OCI-LY1 (cell line): ENCODE data around the gene RAB11FIP4.
"Not testable (repeated sequence)": the region's sequence is repeated elsewhere in the genome, so short reads cannot be mapped to it uniquely, and the experiment has no call there.

ENCODE experiments used
- H2AFZ ChIP-seq: fragments of 200-600 bp; sonication (generic), shearing (Covaris generic); 2 replicates; pipeline ENCODE4 v1.6.0; 2014; ENCODE audit warnings: antibody characterized with exemption, mild to moderate bottlenecking, low read length
- H3F3A ChIP-seq: fragments of 200-600 bp; sonication (generic), shearing (Covaris generic); 2 replicates; pipeline ENCODE4 v1.6.0; 2014; ENCODE audit warnings: mild to moderate bottlenecking, antibody characterized with exemption, low read length, moderate library complexity; ENCODE audit not compliant: insufficient read depth
- H3K27ac ChIP-seq: fragments of 200-600 bp; sonication (generic); 2 replicates; pipeline ENCODE4 v1.5.1; 2014; ENCODE audit warnings: low read length, mixed run types, mild to moderate bottlenecking, low read depth; ENCODE audit not compliant: poor library complexity, severe bottlenecking
- H3K27me3 ChIP-seq: fragments of 200-600 bp; sonication (generic); 2 replicates; pipeline ENCODE4 v1.6.0; 2014; ENCODE audit warnings: antibody characterized with exemption, mild to moderate bottlenecking, low read length, moderate library complexity; ENCODE audit not compliant: insufficient read depth
- H3K36me3 ChIP-seq: fragments of 200-600 bp; sonication (generic); 2 replicates; pipeline ENCODE4 v1.6.1; 2014; ENCODE audit warnings: mild to moderate bottlenecking, antibody characterized with exemption, low read length, moderate library complexity, mixed read lengths; ENCODE audit not compliant: insufficient read depth
- H3K4me1 ChIP-seq: fragments of 200-600 bp; sonication (generic); 2 replicates; pipeline ENCODE4 v1.5.1; 2014; ENCODE audit warnings: mild to moderate bottlenecking, low read length, moderate library complexity; ENCODE audit not compliant: insufficient read depth, severe bottlenecking
- H3K4me2 ChIP-seq: fragments of 200-600 bp; sonication (generic), shearing (Covaris generic); 2 replicates; pipeline ENCODE4 v1.6.1; 2014; ENCODE audit warnings: low read length
- H3K4me3 ChIP-seq: fragments of 200-600 bp; sonication (generic); 2 replicates; pipeline ENCODE4 v1.5.1; 2014; ENCODE audit warnings: low read length, low read depth, mild to moderate bottlenecking, mixed read lengths; ENCODE audit not compliant: poor library complexity, severe bottlenecking
- H3K79me2 ChIP-seq: fragments of 200-600 bp; shearing (Covaris generic); 2 replicates; pipeline ENCODE4 v1.6.1; 2016; ENCODE audit warnings: mixed run types, low read length, mixed read lengths; ENCODE audit not compliant: insufficient read depth
- H3K9ac ChIP-seq: fragments of 200-600 bp; sonication (generic), shearing (Covaris generic); 2 replicates; pipeline ENCODE4 v1.6.1; 2014; ENCODE audit warnings: mild to moderate bottlenecking, low read length, mixed read lengths
- H3K9me2 ChIP-seq: fragments of 200-600 bp; sonication (generic), shearing (Covaris generic); 2 replicates; pipeline ENCODE4 v1.6.1; 2014; ENCODE audit warnings: low read depth, mild to moderate bottlenecking, low read length, mixed read lengths
- H3K9me3 ChIP-seq: fragments of 200-600 bp; shearing (Covaris generic); 2 replicates; pipeline ENCODE4 v1.6.1; 2014; ENCODE audit warnings: low read length, mixed read lengths
- H4K20me1 ChIP-seq: fragments of 200-600 bp; sonication (generic), shearing (Covaris generic); 2 replicates; pipeline ENCODE4 v1.6.0; 2016; ENCODE audit warnings: mild to moderate bottlenecking, low read length; ENCODE audit not compliant: insufficient read depth
- EZH2 ChIP-seq: fragments of 200-600 bp; sonication (generic), shearing (Covaris generic); IDR thresholded peaks from 2 replicates; pipeline ENCODE4 v1.8.0; 2017; ENCODE audit warnings: borderline replicate concordance, mixed run types, mild to moderate bottlenecking, antibody characterized with exemption, low read length, moderate library complexity, mixed read lengths
- TF ChIP-seq, protein P1 (sequence below): fragments of 200-600 bp; sonication (generic), shearing (Covaris generic); IDR thresholded peaks from 2 replicates; pipeline ENCODE4 v1.5.1; 2017; ENCODE audit warnings: mild to moderate bottlenecking, antibody characterized with exemption, low read length, moderate library complexity, mixed read lengths

Gene RAB11FIP4, protein sequence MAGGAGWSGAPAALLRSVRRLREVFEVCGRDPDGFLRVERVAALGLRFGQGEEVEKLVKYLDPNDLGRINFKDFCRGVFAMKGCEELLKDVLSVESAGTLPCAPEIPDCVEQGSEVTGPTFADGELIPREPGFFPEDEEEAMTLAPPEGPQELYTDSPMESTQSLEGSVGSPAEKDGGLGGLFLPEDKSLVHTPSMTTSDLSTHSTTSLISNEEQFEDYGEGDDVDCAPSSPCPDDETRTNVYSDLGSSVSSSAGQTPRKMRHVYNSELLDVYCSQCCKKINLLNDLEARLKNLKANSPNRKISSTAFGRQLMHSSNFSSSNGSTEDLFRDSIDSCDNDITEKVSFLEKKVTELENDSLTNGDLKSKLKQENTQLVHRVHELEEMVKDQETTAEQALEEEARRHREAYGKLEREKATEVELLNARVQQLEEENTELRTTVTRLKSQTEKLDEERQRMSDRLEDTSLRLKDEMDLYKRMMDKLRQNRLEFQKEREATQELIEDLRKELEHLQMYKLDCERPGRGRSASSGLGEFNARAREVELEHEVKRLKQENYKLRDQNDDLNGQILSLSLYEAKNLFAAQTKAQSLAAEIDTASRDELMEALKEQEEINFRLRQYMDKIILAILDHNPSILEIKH

DNA sequence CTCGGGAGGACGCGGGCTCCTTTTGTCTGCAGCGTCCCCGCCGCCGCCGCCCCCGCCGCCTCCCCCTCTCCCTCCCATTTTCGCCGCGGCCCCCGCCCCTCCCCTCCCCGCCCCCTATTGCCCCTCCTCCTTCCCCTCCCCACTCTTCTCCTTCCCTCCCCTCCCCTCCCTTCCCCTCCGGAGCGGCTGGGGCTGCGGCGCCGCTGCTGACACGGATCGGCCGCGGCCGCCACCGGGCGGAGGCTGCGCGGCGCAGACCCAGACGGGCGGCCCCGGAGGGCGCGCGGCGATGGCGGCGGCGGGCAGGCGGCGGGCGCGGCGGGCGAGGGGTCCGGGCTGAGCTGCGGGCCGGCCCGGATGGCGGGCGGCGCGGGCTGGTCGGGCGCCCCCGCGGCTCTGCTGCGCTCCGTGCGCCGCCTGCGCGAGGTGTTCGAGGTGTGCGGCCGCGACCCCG, at the start of gene RAB11FIP4:
Gene RAB11FIP4 (plus strand): TSS at position 180 of the 454 bp plus-strand sequence. CDS start 178 bp downstream, at position 358.
- no peaks in the 10 kb centered on the region for H3K79me2 ChIP-seq
- H3K36me3 ChIP-seq = no peaks in the 10 kb centered on the region
- no peaks in the 10 kb centered on the region for H3K9me2 ChIP-seq
- H4K20me1 ChIP-seq = no peaks in the 10 kb centered on the region
- peak within 1 kb of the TSS; percentile 43 for H3K4me3 ChIP-seq
- no peak within 1 kb of the TSS for H3K9ac ChIP-seq
- H3K4me2 ChIP-seq = peak within 1 kb of the TSS; percentile 57; the same call in 1 of the 2 replicates
- H3K27me3 ChIP-seq = peaks cover 4% of the 10 kb centered on the region
- no peaks in the 10 kb centered on the region for H3K9me3 ChIP-seq
- H3F3A ChIP-seq = no peaks in the 10 kb centered on the region
- H3K4me1 ChIP-seq = peaks cover 7% of the 10 kb centered on the region
- H2AFZ ChIP-seq = no peak within 1 kb of the TSS
- no peak within 1 kb of the TSS for H3K27ac ChIP-seq
- TF ChIP-seq, protein P1, sequence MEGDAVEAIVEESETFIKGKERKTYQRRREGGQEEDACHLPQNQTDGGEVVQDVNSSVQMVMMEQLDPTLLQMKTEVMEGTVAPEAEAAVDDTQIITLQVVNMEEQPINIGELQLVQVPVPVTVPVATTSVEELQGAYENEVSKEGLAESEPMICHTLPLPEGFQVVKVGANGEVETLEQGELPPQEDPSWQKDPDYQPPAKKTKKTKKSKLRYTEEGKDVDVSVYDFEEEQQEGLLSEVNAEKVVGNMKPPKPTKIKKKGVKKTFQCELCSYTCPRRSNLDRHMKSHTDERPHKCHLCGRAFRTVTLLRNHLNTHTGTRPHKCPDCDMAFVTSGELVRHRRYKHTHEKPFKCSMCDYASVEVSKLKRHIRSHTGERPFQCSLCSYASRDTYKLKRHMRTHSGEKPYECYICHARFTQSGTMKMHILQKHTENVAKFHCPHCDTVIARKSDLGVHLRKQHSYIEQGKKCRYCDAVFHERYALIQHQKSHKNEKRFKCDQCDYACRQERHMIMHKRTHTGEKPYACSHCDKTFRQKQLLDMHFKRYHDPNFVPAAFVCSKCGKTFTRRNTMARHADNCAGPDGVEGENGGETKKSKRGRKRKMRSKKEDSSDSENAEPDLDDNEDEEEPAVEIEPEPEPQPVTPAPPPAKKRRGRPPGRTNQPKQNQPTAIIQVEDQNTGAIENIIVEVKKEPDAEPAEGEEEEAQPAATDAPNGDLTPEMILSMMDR = no peak
- TF ChIP-seq EZH2 = no peak

DNA sequence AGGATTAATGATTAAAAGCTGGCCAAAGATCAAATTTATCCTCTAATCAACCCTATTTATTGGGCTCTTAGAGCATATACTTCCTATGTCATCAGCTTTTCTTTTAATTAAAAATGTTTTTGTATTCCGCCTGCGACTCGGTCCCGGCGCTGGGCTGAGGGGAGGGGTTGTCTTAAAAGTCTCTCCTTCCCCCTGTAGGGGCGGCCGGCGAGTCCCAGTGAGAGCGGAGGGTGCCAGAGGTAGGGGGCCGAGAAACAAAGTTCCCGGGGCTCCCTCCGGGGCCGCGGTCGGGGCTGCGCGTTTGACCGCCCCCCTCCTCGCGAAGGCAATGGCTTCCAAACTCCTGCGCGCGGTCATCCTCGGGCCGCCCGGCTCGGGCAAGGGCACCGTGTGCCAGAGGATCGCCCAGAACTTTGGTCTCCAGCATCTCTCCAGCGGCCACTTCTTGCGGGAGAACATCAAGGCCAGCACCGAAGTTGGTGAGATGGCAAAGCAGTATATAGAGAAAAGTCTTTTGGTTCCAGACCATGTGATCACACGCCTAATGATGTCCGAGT, 46.2 kb upstream of the RAB11FIP4 start:
- not testable (repeated sequence) for H4K20me1 ChIP-seq, H3K4me1 ChIP-seq, H3K9me2 ChIP-seq, H3K4me3 ChIP-seq, H3K27me3 ChIP-seq, H3K79me2 ChIP-seq, H3K27ac ChIP-seq, H3K9me3 ChIP-seq, H3K9ac ChIP-seq, H3F3A ChIP-seq, H2AFZ ChIP-seq, H3K4me2 ChIP-seq
- H3K36me3 ChIP-seq = peaks cover 36% of the 10 kb centered on the region

DNA sequence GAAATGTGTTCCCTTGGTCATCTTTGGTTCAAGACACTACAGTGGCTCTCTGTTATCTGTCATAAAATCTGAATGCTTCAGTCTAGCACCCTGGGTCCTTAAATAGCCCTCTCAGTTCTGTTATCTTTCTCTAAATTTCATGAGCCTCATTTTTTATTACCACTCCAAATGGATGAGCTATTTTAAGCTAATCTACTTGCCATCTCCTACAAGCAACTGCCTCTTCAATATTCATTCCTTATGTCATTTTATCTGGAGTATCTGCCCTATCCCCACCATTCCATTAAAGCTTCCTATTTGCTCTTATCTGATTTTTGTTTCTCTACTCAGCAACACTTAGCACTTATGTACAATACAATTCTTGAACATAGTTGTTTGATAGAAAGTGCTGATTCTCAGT, 42.0 kb upstream of the RAB11FIP4 start:
- no peaks in the 10 kb centered on the region for H3F3A ChIP-seq
- H3K27me3 ChIP-seq = no peaks in the 10 kb centered on the region
- H3K9me2 ChIP-seq = no peaks in the 10 kb centered on the region
- TF ChIP-seq, protein P1 = no peak
- no peak for TF ChIP-seq EZH2
- no peak overlapping the region for H2AFZ ChIP-seq
- no peaks in the 10 kb centered on the region for H3K4me1 ChIP-seq
- no peak overlapping the region for H3K4me2 ChIP-seq
- H4K20me1 ChIP-seq = no peaks in the 10 kb centered on the region
- H3K36me3 ChIP-seq = peaks cover 39% of the 10 kb centered on the region
- no peak overlapping the region for H3K27ac ChIP-seq
- no peak overlapping the region for H3K9ac ChIP-seq
- H3K9me3 ChIP-seq = no peaks in the 10 kb centered on the region
- no peak overlapping the region for H3K4me3 ChIP-seq
- no peaks in the 10 kb centered on the region for H3K79me2 ChIP-seq
